Embryonic facial prominence (tissue), 1 donor: ENCODE measurements around the gene PROZ.

Source experiments
- DNase-seq: peaks from one replicate; pipeline ENCODE4 v3.0.0-alpha.2; 2016; ENCODE audit errors: extremely low spot score

PROZ gene

GRCh38 chr13:113119822-113120189 is 38.6 kb upstream of the PROZ start:
- DNase-seq: no peak

GRCh38 chr13:113120300-113121182 is 37.9 kb upstream of the PROZ start:
- no peak for DNase-seq

GRCh38 chr13:113121183-113121927 is 37.1 kb upstream of the PROZ start:
- no peak for DNase-seq

GRCh38 chr13:113121928-113122471 is 36.4 kb upstream of the PROZ start:
- no peak for DNase-seq

GRCh38 chr13:113122550-113123225 is 35.8 kb upstream of the PROZ start, which contains the start of gene F10:
Gene F10, plus strand, starts transcription at chr13:113122799. Its CDS starts 57 bp downstream, at chr13:113122856.
- DNase-seq: no peak

GRCh38 chr13:113123226-113124201 is 34.9 kb upstream of the PROZ start:
- no peak for DNase-seq

GRCh38 chr13:113124211-113124970 is 34.1 kb upstream of the PROZ start:
- no peak for DNase-seq

GRCh38 chr13:113125506-113126264 is 32.8 kb upstream of the PROZ start:
- no peak for DNase-seq

GRCh38 chr13:113126265-113127150 is 31.9 kb upstream of the PROZ start:
- DNase-seq: no peak

- DNase-seq: no peak
These were observed 29.0 kb upstream of the PROZ start for GRCh38 chr13:113129480-113129879.

- DNase-seq: no peak
These were observed 28.3 kb upstream of the PROZ start for GRCh38 chr13:113129921-113130750.

- DNase-seq: no peak
These were observed 23.1 kb upstream of the PROZ start for GRCh38 chr13:113135281-113135760.

GRCh38 chr13:113137691-113138298 is 20.7 kb upstream of the PROZ start:
- no peak for DNase-seq

- DNase-seq: no peak
These were observed 19.5 kb upstream of the PROZ start for GRCh38 chr13:113138792-113139551.

GRCh38 chr13:113139577-113139976 is 18.9 kb upstream of the PROZ start:
- DNase-seq: no peak
